C4-2B (cell line): ENCODE data around the gene CCDC141.

Experiments used
- CTCF ChIP-seq: fragments of 450-650 bp; conservative IDR thresholded peaks from 2 replicates; pipeline ENCODE4 v1.5.1; 2017; ENCODE audit warnings: mild to moderate bottlenecking
- ZFX ChIP-seq: fragments of 450-650 bp; IDR thresholded peaks from 2 replicates; pipeline ENCODE4 v1.6.1; 2017

GRCh38 chr2:179049546-179050311 lies at the start of gene CCDC141:
- TF ChIP-seq CTCF (no peak), ZFX (no peak)
